K562 (cell line): ENCODE measurements around the gene CLDN1.

Experiments
- CTCF ChIP-seq, 3 experiments: IDR thresholded peaks in 2 of 3; conservative IDR thresholded peaks in 1 of 3; 2 replicates each; pipeline ENCODE4 v1.5.1; 2011 to 2012; ENCODE audit warnings: low read length in 3 of 3, mild to moderate bottlenecking in 3 of 3, control low read depth in 2 of 3, improper control_type of control experiment in 1 of 3, inconsistent platforms in 1 of 3, low read depth in 1 of 3, mixed read lengths in 1 of 3, moderate library complexity in 1 of 3; ENCODE audit not compliant: insufficient read depth in 2 of 3
- NR2C1 ChIP-seq, 2 experiments: fragments of 450-650 bp; IDR thresholded peaks; 2 replicates each; pipeline ENCODE4 v1.6.1; 2017; ENCODE audit warnings: mild to moderate bottlenecking in 2 of 2, antibody characterized with exemption in 1 of 2, inconsistent platforms in 1 of 2, missing compliant biosample characterization in 1 of 2, missing genetic modification characterization in 1 of 2
- POLR2AphosphoS5 ChIP-seq: IDR thresholded peaks from 2 replicates; pipeline ENCODE4 v1.6.1; 2011; ENCODE audit warnings: mild to moderate bottlenecking, low read depth, low read length, moderate library complexity; ENCODE audit not compliant: control insufficient read depth, insufficient read depth
- TRIM28 ChIP-seq: fragments of 450-650 bp; IDR thresholded peaks from 2 replicates; pipeline ENCODE4 v1.6.1; 2017

GRCh38 chr3:190320594-190321362 lies 1.5 kb downstream of the CLDN1 start:
- TF ChIP-seq POLR2AphosphoS5 (no peak), CTCF (IDR thresholded peaks at IDR 0.05 in 2 of 3, conservative IDR thresholded peaks at IDR 0.05 in 1 of 3; ENCODE audit: insufficient read depth in 2 of 3, low read depth in 1 of 3, low read length in 3 of 3) (no peak), TRIM28 (no peak), NR2C1 (IDR thresholded peaks at IDR 0.05) (no peak), NR2C1 (tag; IDR thresholded peaks at IDR 0.05) (no peak)
